CD4-positive, alpha-beta T cell treated with Interleukin-17A for 1 hour (primary cell): ENCODE data around the gene MLYCD.

Experiments used
- DNase-seq: peaks from one replicate; pipeline ENCODE4 v3.0.0-alpha.2; 2020

MLYCD gene

DNA sequence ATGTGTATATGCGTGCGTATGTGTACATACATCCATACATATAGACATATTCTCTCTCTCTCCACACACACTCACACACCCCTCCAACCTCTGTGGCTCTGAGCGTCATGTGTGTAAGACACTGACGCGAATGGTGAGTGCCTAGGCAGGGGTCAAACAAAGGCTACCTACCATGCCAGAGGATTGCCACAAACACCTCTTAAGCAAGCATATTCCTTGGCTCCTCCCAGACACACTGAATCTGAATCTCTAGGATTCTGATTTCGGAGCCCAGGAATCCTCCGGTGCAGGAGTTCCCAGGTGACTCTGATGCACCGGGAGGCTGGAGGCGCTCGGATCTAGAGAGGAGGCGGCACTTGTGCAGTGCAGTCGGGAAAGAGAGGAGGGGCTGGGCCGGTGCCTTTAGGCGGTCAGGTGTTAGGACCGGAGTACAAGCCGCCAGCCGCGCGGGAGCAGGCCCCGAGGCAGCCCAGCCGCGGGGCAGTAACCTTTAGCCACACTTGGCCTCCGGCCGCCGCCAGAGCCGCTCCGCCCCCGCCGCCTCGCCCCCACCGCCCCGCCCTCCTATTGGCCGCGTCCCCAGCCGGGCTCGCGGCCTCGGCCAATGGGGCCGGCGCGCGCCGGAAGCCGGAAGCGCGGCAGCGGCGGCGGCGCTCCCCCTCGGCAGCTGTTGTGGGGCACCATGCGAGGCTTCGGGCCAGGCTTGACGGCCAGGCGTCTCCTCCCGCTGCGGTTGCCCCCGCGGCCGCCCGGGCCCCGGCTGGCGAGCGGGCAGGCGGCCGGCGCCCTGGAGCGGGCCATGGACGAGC, at the start of gene MLYCD:
Gene MLYCD (plus strand): TSS at position 653 of the 809 bp plus-strand sequence. CDS start 30 bp downstream, at position 683.
- peak; percentile 69 for DNase-seq

DNA sequence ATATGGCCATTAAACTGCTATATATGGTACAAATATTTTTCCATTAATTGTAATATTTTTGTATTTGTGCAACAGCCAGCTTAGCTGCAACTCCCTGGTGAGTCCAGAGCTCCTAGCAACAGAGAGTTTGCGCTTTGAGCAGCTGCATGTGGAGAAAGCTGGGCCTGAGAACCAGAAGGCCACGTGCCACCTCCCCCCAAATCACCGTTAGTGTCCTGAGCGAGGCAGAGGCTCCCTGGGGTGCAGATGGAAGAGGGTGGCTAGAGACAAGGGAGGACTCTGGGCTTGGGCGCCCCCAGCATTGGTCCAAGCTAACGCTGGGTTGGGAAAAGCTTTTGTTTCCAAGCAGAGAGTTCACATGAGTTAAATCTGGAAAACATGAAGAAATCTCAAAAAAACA, 49.5 kb upstream of the MLYCD start:
- DNase-seq: no peak

DNA sequence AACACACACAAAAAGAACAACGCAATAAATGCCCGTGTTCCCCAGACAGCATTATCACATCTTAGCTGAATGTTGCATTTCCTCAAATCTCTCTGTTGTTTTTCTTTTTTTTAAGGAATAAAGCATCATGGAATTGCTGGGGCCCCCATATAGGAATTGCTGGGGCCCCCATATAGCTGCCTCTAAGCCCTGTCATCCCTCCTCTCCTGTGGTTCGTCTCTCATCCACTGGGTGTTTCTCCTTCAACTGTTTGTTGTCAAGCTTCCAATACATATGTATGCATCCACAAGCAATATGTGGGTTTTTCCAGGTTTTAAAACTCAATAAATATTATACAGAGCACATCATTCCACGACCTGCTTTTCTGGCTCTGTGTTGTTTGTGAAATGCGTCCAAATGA, 48.0 kb upstream of the MLYCD start:
- no peak for DNase-seq

DNA sequence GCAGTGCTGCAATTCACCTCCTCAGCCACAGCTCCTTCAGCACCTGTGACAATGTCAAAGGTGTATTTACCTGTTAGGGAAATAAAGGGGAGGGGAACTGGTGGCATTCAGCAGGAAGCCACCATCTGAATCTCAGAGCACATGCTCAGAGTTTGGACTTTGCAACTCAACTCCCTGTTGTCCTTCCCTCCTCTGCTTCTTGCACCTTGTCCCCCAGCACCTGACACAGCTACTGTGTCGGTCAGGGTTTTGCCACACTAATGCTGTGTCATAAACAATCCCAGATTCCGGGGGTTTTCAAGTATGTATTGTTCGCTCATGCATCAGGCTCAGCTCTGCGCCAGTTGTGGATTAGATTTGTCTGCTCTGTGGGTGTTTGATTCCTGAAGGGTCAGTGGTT, 47.4 kb upstream of the MLYCD start:
- DNase-seq: no peak

DNA sequence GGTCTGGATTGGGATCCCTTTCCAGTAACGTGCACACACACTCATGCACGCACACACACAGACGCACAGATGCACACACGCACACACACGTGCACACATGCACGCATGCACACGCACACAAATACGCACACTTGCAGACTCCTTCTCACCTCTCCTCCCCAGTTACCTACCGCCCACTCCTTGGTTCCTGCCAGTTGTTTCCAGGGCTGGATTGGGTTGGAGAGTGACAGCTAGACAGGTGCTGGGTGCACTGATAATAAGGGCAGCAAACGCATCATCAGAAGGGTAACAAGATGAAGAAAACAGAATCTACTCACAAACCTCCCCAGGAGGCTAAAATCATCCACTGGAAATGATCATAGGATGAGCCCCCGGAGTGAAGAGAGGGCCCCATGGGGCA, 46.1 kb upstream of the MLYCD start:
- no peak for DNase-seq

DNA sequence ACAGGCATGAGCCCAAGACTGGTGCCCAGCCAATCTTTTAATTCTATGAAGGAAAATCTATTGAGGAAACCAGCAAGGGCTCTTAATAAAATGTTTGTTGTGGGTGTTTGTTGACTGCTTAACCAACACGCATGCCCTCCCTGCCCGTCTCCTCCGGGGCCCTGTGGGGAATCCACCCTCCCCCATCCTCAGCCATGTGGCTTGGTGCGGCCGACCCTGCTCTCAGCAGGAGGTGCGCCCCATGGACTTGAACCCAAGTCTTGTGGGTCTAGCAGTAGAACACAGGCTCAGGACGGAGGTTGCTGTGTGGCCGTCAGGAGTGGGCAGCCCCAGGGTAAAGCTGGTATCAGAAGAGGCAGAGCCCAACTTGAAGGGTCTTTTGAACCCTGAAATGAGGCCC, 45.1 kb upstream of the MLYCD start:
- DNase-seq: no peak

DNA sequence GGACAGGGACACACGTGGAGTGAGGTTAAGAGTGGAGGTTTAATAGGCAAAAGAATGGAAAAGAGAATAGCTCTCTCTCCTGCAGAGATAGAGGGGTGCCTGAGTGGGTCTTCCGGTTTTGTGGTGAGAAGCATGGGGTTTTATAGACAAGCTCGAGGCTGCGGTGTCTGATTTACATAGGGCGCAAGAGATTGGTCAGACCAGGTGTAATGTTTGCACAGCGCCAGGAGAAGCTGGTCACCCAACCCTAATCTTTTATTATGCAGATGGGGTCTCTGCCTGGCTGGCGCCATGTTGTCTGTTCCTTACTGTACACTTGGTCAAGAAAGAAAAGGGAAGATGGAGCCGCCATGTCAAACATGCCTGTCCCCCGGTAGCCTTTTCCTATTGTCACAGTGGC, 44.5 kb upstream of the MLYCD start:
- no peak for DNase-seq

DNA sequence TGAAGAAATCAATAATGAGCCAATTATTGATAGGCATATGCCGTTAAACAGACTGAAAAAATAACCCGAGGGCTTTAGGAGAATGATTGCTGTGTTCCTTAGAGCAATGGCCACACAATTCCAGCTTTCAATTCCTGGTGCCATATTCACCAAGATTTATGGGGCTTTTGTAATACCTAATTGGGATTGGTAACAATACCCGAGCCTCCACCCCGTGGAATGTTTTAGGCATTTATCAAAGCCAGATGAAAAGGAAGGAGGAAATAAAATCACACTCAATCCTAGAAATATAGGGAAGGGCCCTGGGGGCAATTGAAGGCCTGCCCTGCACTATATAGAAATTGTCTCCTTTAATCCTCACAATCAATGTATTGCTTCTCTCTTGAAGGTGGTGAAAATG, 42.1 kb upstream of the MLYCD start:
- DNase-seq: no peak

DNA sequence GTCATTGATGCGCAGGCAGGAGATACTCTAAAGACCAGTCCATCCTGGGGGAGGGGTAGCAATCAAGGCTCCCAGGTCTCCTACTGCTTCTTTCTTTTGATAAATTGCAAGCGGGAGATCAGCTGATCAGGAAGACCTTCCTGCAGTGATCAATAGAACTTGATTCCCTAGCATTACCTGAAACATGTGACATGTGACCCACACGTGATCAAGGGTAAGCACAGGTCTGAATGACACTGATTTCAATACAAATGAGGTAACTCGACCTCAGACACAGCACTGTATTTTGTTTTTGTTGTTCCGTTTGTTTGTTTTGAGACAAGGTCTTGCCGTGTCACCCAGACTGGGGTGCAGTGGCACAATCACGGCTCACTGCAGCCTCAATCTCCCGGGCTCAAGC, 39.6 kb upstream of the MLYCD start:
- DNase-seq: no peak

DNA sequence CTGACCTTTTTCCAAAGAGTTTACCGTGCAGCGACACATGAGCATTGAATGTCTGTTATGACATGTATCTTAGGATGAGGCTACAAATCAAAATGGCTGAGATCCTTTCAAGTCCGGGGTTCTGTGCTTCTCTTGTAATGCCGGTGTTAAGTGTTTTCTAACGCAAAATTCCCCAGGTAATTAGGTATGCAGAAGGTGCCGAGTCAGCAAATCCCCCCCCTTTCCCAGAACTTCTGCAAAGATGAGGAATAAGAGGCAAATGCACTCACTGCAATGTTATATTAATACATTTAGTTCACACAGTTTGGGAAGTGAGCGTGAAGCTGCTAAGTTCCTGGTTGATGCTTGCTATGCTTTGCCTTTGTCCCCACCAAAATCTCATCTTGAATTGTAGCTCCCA, 36.3 kb upstream of the MLYCD start:
- no peak for DNase-seq

DNA sequence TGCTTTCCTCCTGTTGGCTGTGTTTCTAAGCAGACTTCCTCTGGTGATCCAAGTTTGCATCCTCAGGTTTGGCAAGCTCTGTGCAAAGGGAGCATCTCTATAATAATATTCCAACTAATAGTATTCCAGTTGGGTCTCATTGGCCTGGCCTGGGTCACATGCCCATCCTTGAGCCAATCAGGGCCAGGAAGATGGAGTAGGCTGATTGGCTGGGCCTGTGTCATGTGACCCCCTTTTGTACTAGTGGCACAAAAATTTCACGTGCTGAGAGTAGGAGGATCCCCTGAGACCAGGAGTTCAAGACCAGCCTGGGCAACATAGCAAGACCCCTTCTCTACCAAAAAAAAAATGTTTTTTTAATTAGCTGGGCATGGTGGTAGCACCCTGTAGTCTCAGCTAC, 35.2 kb upstream of the MLYCD start:
- DNase-seq: no peak

DNA sequence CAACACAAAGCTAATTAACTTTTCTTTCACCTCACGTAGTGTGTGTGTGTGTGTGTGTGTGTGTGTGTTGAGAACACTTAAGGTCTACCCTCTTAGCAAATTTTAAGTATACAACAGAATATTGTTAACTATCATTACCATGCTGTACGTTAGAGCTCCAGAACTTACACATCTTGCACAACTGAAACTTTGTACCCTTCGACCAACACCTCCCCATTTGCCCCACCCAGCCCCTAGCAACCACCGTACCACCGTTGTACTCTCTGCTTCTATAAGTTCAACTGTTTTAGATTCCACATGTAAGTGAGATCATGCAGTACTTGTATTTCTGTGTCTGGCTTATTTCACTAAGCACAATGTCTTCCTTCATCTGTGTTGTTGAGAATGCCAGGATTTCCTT, 28.1 kb upstream of the MLYCD start:
- DNase-seq: no peak

DNA sequence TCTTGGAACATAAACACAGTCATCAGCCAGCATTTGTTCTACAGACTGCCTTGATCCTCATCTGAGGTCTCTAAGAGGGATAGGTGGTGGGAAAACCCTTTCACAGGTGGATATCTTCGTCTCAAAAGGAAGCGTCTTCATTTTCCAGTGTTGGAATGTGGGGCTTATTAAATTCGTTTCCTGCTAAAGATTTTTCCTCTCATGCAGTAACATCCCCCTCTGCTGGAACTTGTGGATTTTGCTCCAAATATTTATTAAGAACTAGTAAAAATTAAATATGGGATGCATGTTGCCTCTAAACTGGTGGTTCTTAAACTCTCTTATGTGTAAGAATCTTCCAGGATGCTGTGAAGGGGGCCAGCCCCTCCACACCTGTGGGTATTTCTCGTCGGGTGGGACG, 20.1 kb upstream of the MLYCD start:
- DNase-seq: no peak

DNA sequence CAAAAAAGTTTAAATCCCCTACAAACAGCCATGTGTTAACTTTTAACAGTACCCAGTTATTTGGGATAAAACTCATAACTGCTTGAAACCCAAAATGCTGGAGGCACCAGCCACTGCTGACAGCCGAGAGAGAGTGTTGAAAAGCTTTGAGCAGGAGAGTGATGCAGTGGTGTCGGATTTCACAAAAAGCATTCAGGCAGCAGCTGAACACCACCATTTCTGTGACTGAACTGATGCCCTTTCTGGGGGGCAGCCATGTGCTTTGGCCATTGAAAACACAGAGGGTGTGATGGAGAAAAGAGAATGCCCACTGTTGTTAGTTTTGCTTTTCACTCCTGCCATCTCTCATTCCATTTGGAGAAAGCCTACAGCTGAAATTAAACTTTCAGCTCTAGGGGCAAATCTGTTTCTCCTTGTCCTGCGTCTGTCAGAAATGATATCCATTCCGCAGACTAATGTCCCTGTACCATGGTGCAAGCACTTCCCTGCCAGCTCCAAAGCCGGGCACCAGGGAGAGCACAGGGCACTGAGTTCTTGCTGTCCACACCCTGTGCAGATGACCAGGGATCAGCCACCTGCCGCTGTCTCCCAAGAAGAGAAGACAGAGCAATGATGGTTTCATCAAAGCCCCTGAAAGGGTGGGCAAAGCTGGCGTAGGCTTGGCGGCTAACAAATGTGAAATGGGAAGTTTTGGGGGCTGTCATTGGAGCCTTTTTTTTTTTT, 16.6 kb upstream of the MLYCD start:
- no peak for DNase-seq

DNA sequence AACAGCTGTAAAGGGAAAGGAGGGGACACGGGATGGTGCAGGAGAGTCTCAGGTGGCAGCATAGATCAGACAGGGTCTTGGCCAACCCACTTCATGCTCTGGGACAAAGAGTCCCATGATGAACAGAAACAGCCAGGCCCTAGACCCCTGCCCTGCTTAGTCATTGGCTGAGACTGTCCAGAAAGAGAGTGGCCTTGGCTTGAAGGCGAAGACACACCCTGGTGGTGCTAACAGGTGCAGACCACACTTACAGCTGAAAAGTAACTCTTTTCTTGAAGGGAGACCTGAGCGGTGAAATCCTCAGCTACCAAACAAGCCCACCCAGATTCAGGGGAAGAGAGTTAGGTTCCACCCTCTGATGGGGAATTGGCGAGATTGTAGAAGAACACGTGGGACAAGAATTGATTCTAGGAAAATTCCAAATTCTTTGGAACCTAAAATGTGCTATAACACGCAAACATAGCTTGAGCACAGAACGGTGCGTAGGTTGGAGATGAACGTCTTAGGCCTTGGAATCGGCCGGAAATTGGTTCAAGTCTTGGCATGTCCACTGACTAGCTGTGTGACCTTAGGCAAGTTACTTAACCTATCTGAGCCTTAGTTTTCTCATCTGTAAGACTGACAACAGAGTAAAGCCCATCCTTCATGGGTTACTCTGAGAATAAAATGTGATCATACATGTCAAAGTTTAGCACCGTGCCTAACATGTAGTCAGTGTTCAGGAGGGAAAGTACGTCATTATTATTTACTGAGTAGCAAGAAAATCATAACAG, 12.5 kb upstream of the MLYCD start:
- DNase-seq: no peak

DNA sequence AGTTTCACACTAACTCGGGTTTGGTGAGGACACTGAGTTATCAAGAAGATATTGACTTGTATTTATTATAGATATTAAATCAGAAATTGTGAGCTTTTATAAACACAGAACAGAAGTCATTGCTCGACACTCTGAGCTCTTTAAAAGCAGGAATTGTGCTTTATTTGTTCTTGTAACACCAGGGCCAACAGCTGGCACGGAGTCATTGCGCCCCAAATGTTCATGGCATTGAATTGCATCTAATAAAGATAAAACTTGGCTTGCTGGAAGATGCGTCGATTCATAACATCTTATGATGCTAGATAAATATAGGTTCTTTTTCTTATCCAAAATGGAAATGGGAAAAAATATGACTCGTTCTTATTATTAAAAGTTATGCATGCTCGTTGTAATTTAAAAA, 11.8 kb upstream of the MLYCD start:
- no peak for DNase-seq

DNA sequence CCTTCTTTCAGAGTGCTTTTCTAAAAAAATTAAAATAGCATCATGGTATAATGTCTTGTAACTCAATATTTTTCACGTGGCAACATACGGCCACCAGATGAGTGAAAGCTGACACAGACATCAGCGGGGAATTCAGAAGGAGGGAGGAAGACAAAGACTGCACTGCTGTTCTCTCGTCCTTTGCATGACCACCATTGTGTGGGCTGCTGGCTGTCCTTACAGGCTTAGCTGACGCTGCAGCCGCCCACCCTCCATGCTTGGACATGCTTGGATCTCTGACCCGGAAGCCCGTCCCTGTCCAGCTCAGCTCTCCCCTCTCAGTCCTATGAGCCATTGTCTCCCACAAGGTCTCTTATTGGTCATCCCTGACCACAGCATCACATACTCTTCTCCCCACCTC, 11.4 kb upstream of the MLYCD start:
- DNase-seq: no peak

DNA sequence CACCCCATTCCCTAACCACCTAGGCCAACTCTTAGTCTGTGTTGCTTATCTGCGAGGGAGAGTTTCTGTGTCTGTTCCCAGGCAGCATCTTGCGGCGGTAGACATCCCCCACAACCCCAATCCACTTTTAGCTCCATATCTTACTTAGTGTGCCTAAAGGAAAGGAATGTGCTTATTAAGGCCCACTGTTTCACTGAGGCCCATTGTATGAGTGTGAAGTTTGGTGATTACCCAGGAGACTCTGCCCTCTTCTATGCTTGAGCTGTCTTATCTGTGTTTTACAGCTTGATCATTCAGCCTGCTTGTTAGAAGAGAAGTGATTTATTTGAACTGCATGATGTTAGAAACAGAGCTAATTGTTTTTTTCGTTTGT, 10.3 kb upstream of the MLYCD start:
- DNase-seq: no peak

DNA sequence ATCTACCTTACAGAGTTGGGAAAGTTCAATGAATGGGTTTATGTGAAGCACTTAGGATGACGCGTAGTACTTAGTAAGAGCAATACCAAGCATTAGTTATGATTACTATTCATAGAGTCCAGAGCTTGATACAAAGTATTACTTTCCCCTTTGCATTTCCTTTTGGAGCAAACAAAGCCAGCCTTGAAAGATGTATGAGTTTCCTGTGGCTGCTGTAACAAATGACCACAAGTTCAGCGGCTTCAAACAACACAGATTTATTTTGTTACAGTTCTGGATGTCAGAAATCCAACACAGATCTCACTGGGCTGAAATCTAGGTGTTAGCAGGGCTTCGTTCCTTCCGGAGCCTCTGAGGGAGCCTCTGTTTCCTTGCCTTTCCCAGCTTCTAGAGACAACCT, 8.6 kb upstream of the MLYCD start:
- DNase-seq: no peak

DNA sequence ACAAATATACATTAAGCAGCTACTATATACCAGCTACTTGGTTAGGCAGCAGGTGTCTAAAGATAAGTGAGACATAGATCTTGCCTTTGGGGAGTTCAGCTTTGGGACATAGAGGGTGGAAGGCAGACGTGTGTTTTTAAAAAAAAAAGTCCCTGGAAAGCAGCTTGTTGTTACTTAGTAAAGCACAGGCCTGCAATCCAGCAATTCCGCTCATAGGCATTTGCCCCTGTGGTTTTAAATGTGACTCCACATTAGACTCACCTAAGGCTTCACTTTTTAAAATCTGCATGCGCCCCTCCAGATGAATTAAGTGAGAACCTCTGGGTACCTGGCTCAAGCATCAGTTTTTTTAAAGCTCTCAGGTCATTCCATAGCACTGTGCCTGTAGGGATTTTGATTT, 7.2 kb upstream of the MLYCD start:
- no peak for DNase-seq

DNA sequence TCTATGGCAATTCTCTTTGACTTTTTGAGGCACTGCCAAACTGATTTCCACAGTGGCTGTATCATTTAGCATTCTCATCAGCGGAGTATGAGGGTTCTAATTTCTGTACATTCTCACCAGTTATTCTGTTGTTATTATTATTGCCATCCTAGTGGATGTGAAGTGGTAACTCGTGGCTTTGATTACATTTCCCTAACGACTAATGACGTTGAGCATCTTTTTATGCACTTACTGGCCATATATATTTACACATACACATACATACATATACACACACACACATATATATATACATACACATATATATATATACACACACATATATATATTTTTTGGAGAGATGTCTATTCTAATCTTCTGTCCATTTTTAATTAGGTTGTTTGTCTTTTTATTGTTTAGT, 3.7 kb upstream of the MLYCD start:
- no peak for DNase-seq

DNA sequence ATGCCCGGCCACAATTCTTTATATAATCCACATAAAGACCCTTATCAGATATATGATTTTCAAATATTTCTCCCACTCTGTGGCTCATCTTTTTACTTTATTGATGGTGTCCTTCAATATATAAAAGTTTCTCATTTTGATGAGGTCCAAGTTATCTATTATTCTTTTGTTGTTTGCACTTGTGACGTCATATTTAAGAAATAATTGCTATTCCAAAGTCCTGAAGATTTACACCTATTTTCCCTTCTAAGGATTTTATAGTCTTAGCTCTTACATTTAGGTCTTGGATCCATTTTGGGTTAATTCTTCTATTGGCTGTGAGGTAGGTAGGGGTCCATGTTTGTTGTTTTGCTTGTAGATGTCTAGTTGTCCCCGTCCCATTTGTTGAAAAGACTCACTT, 3.0 kb upstream of the MLYCD start:
- DNase-seq: no peak

DNA sequence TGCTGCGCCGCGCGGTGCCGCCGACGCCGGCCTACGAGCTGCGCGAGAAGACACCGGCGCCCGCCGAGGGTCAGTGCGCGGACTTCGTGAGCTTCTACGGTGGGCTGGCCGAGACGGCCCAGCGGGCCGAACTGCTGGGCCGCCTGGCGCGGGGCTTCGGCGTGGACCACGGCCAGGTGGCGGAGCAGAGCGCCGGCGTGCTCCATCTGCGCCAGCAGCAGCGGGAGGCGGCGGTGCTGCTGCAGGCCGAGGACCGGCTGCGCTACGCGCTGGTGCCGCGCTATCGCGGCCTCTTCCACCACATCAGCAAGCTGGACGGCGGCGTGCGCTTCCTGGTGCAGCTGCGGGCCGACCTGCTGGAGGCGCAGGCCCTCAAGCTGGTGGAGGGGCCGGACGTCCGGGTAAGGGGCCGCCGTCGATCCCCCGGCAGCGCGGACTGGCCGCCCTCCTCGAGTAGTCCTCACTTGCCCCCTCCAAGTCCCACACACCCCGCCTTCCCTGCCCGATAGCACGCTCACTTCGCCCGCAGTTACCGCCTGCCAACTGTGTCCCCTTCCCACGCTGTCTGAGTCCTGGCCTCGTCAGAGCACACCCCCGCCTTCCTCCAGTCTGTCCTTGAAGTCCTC, 470 bp downstream of the MLYCD start:
- peak; percentile 26 for DNase-seq

DNA sequence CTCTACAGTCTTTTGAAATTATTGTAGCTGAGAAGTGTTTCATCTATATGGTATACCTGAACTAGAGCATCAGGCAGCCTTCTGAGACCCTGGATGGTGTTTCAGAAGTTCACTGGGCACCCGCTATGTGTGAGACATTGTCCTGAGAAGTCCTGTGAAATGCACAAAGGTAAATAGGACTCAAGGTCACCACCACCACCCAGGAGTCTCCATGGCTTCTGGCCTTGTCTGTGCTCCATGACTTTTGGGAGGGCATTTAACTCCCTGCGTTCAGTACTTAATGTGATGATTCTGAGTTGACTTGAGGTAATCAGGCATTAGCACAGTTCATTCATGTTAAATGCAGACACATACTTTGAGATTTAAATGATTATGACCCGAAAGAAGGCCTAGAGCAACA, 1.1 kb downstream of the MLYCD start:
- no peak for DNase-seq
